HPDE6-E6E7 (cell line): Measurements from ENCODE around the gene RASL12.

Experiments used
- DNase-seq: peaks from one replicate; pipeline ENCODE4 v3.0.0; 2011; ENCODE audit warnings: missing footprints; ENCODE audit errors: extremely low spot score

The RASL12 gene

GRCh38 chr15:65056106-65056505 is 11.7 kb downstream of the RASL12 start:
- no peak for DNase-seq

DNA sequence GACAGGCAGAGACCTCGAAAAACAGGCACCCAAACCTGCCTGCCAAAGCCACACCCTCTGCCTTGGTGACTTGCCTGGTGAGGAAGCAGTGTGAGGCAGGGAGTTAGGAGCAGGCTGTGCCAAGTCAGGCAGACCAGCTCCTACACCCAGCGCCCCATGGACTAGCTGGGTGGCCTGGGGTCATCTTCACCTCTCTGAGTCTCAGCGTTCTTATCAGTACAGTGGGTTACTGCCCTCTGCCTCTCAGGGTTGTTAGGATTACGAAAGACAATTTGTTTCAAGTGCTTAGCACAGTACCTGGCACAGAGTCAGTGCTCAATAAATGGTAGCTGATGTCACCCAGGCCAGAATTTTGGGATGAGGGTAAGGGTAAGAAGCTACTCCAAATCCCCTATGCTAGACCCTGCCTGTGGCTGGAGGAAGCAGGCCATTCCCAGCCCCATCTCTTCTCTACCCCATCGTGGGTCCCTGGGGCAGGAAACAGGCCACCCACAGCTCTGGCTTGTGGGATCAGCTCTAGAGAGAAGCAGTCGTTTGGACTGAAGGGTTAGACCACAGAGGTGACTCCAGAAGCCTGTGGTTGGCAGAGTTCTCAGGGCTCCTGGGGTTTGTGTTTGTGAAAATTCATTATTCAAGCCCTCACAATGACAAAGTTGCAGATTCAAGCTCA is 12.5 kb downstream of the RASL12 start:
- DNase-seq: no peak

DNA sequence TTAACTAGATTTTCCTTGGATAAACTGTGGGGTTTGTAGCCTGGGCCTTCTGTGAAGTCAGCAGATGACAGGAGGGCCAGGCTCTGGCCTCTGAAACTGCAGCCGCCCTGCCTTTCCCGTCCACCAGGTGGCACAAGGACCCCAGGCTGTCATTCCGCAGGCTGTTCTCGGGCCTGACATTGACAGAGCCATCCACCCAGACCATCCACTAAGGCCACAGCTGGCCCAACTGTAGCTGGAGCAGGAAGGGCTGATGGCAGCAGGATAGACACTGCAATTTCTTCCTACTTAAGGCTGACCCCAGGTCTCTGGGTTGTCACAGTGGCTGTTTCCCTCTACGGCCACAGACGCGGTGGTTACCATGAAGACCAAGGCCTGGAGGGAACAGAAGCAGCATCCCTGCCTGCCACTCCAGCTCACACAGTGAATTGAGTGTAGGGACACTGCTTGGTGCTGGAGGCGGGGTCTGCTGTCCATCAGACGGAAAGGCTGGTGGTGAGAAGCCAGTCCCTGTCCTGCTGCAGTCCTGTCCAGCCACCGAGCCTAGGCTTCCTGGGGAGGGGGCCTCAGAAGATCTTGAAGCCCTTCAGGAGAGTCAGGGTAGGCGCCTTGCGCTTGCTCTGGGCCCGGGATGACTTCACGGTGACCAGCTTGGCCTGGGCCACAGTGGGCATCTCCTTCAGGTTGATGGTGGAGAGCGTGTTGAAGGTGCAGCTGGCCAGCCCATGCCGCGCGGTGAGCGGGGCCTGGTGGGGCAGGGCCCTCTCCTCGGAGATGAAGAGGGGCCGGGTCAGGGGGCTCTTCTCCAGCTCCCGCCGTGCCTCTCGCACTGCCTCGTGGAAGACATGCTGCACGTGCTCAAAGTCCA is 13.2 kb downstream of the RASL12 start:
- DNase-seq: peak; percentile 69

DNA sequence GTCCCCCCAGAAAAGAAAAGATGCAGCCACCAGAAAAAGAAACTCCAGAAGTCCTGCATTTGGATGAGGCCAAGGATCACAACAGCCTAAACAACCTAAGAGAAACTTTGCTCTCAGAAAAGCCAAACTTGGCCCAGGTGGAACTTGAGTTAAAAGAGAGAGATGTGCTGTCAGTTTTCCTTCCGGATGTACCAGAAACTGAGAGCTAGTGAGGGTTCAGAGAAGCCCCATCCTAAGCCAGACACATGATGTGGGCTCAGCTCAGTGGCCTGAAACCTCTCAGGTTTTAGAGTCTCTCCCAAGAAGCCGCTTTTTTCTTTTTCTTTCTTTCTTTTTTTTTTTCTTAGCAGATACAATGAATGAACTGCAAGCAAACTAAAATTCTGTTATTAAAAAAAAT is 14.8 kb downstream of the RASL12 start:
- DNase-seq: no peak

GRCh38 chr15:65051266-65051665 is 16.5 kb downstream of the RASL12 start:
- DNase-seq: no peak

DNA sequence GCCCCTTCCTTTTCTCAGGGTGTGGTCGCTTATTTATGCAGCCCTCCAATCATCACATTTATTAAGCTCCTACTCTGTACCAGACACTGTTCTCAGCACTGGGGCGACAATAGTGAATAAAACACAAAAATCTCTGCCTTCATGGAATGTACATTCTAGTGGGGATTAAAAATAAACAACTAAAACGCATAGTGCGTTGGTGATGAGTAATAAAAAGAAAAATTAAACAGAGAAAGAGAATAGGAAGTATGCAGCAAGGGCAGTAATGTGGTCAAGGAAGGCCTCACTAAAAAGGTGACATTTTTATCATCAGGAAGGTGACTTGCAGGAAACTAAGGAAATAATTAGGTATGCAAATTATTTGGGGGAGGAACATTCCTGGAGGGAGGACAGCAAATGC is 17.5 kb downstream of the RASL12 start:
- DNase-seq: no peak

- DNase-seq: peak; percentile 96
These were observed 18.4 kb downstream of the RASL12 start for GRCh38 chr15:65049418-65049840.

DNA sequence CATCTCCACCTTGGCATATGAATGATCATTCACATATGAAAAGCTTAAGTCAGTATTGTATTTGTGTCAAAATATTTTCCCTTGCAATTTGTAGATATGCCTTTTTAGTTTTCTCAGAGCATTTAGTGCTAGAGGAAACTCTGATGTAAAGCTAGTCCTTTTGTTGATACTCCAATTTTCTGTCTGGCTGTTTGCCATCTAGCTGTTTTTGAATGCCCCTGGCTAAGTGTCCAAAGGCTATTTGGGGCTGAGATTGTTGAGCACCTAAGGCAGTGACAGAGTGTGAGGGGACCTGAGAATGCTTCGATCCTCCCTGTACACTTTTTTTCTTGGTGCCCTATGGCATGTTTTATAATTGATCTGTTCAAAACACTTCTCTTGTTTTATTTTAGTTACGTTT is 19.6 kb downstream of the RASL12 start:
- DNase-seq: no peak

DNA sequence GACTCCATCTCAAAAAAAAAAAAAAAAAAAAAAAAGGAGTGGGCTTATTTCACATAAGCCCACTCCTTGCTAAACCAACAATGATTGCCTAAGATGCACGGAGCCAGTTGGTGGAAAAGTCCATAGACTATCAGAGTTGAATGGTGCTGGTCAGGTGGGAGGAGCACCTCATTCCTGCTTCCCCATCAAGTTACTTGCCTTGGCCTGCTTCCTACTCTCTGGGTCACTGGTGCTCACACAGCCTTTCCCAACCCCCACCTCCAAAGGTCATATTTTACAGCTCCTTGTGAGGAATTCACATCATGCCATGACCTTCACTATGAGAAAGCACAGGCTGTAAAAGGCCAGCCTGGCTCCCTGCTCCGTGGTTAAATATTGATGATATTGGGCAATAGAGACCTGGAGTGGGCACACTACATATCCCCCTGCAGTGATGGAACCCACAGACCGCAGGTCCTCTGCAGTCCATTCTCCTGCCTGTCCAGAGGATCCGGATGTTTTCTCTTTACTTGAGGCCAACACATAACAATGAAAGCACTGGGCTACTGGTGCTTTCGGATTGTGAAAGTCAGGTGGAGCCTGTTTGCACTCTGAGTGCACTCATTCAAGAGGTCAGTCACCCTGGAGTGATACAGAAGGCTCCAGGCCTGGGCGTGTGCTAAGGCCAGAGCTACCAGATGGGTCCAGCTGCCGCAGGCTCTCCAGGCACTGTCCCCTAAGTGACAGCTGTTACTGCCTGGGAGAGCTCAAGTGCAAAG is 22.9 kb downstream of the RASL12 start, which contains the start of gene SLC51B:
SLC51B (plus strand) TSS at position 664 of the 758 bp plus-strand sequence. CDS start 4,618 bp downstream, outside the sequence.
- no peak for DNase-seq

DNA sequence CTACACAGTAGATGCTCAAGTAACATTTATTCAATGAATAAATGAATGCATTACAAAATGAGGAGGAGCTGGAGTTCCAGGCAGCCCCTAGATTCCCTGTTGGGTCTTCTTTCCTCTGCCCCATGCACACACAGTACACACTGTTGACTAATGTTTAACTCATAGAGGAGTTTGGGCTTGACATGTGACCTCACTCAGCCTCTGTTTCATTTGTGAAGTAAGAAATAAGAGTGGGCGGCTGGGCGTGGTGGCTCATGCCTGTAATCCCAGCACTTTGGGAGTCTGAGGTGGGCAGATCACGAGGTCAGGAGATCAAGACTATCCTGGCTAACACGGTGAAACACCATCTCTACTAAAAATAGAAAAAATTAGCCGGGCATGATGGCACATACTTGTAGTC is 23.6 kb downstream of the RASL12 start:
- DNase-seq: peak; percentile 36

GRCh38 chr15:65042776-65043327 is 24.9 kb downstream of the RASL12 start:
- no peak for DNase-seq

- DNase-seq: no peak
These were observed 26.0 kb downstream of the RASL12 start for GRCh38 chr15:65041787-65042186.

GRCh38 chr15:65040461-65040860 is 27.3 kb downstream of the RASL12 start:
- DNase-seq: no peak

GRCh38 chr15:65038836-65039235 is 29.0 kb downstream of the RASL12 start:
- DNase-seq: no peak

- no peak for DNase-seq
These were observed 29.4 kb downstream of the RASL12 start for GRCh38 chr15:65038428-65038827.

GRCh38 chr15:65037309-65037708 is 30.5 kb downstream of the RASL12 start:
- DNase-seq: no peak

GRCh38 chr15:65034719-65035118 is 33.1 kb downstream of the RASL12 start:
- DNase-seq: no peak

GRCh38 chr15:65033659-65034269 is 34.0 kb downstream of the RASL12 start:
- DNase-seq: peak; percentile 37

GRCh38 chr15:65032801-65033537 is 34.8 kb downstream of the RASL12 start:
- peak; percentile 70 for DNase-seq

DNA sequence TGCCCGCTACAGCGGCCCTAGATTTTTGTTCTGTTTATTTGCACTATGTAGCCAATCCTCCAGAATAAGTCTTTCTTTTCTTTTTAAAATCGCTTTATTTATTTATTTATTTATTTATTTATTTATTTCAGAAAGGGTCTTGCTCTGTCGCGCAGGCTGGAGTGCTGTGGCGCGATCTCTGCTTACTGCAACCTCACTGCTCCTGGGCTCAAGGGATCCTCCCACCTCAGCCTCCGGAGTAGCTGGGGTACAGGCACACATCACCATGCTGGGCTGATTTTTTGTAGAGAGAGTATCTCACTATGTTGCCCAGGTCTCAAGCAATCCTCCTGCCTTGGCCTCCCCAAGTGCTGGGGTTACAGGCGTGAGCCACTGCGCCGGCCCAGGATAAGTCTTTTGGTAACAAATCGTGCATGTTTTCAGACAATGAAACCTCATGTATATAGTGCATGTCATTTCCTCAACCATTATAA is 38.0 kb downstream of the RASL12 start:
- DNase-seq: no peak
